ENCODE measurements around the gene FGF9. TPM values are rescaled to one million over a fixed set of nuclear protein-coding genes. Genes with fewer than 3 reads are reported as not detected.

FGF9 gene
- total RNA-seq, 1 donor from 2014 or later, result 0.40 TPM

DNA sequence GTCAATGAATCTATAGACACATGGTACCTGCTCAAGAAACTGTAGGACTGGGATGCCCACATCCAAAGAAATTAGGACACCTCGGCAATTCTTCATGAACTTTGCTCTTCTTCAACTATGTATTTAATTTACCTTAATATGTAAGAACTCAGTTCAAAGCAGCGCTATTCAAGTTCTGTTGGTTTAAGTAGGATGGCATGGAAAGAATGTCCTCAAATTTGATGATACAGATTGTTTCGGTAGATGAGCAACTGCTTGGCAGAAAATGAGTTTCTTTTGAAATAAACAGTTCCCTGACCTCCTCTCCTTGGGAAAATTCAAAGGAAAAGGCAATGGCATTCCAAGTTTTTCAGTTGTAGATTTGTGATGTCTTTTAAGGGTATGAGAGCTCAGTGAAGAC lies 36.7 kb downstream of the FGF9 start:
- Mint-ChIP-seq H3K36me3 (ENCODE audit: low read depth) (no peaks in the 10 kb centered on the region), H3K4me3 (no peak overlapping the region), H3K27me3 (no peaks in the 10 kb centered on the region), H3K27ac (no peak overlapping the region), H3K4me1 (no peaks in the 10 kb centered on the region), H3K9me3 (peaks cover 4% of the 10 kb centered on the region)
- no peak for DNase-seq
- intact Hi-C loops (cut with micrococcal nuclease), result no loop called here

DNA sequence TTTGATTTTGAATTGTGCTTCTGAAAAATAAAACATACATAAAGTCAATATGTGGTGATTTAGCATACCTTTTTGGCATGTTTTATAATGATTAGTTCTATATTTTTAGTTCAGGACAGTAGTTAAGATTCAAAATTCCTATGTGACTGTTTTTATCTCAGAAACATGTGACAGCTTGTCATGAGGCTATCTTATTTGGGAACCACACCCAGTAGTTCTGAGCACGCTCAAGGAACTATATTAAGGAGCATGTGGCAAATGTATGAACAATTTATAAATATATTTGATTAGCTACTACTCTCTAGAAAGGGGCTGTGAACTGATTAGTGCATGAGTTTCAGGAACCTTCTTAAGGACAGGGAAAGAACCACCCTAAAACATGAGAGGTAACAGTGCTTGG lies 38.8 kb downstream of the FGF9 start:
- Mint-ChIP-seq H3K4me1 (no peaks in the 10 kb centered on the region), H3K36me3 (ENCODE audit: low read depth) (no peaks in the 10 kb centered on the region), H3K27me3 (peaks cover 3% of the 10 kb centered on the region), H3K4me3 (no peak overlapping the region), H3K27ac (no peak overlapping the region), H3K9me3 (peaks cover 4% of the 10 kb centered on the region)
- intact Hi-C loops (cut with micrococcal nuclease), result no loop called here
- no peak for DNase-seq

DNA sequence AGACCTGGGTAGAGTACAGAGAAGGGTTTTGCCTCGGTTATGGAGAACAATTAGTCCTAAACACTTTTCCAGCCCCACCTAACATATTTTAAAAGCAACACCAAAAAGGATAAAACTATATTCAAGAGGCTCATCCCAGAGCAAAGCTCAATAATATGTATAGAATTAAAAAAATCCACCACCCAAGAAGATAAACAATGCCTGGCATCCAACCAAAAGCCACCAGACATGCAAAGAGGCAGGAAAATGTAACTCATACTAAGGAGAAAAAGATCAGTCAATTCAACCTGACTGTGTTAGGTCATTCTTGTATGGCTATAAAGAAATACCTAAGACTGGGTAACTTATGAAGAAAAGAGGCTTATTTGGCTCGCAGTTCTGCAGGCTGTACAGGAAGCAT lies 39.3 kb downstream of the FGF9 start:
- intact Hi-C loops (cut with micrococcal nuclease), result no loop called here
- peaks cover 4% of the 10 kb centered on the region for H3K9me3 Mint-ChIP-seq
- DNase-seq, result no peak

DNA sequence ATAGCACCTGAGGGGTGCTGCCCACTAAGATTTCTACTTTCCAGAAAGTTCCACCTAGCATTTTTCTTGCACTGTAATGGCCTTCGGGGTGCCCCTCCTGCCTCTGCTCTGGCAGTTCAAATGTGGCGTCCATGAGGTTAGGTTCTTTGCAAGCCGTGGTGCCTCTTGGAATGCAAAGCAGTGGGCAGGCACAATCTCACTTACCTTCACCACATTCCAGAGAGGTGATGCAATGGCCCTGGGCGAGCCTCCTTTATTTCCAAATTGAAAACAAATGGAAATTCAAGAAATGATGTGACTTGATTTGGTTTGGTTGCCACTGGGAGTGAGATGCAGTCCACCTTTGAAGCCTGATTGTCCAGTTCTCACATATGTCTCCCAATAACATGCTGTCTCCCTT lies 46.9 kb downstream of the FGF9 start:
- no peak for DNase-seq
- Mint-ChIP-seq H3K9me3 (no peaks in the 10 kb centered on the region), H3K4me1 (no peaks in the 10 kb centered on the region), H3K27me3 (peaks cover 9% of the 10 kb centered on the region), H3K4me3 (no peak overlapping the region), H3K36me3 (ENCODE audit: low read depth) (no peaks in the 10 kb centered on the region), H3K27ac (no peak overlapping the region)
- intact Hi-C loops (cut with micrococcal nuclease), result no loop called here

More for the DNA sequence above, 39.3 kb downstream of the FGF9 start:
- Mint-ChIP-seq H3K27ac (no peak overlapping the region), H3K4me3 (no peak overlapping the region), H3K36me3 (ENCODE audit: low read depth) (no peaks in the 10 kb centered on the region), H3K4me1 (no peaks in the 10 kb centered on the region), H3K27me3 (peaks cover 3% of the 10 kb centered on the region)

DNA sequence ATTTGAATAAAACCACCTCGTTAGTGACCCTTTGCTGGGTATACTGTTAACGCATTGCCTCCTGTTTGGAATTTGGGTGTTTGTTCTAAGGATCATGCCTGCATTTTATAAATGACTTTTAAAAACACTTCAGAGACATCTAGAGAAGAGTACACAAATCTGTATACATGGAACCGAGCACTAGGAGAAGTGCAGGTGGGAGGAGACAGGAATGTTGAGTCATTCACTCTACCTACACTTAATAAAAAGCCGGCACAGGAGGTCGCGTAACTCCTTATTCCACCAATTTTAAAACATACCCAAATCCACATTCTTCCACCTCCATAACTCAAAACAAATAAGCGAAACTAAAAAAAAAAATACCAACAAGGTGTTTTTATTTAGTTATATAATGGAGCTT lies 48.6 kb downstream of the FGF9 start:
- Mint-ChIP-seq H3K36me3 (ENCODE audit: low read depth) (no peaks in the 10 kb centered on the region), H3K9me3 (no peaks in the 10 kb centered on the region), H3K4me1 (no peaks in the 10 kb centered on the region), H3K4me3 (no peak overlapping the region), H3K27ac (no peak overlapping the region), H3K27me3 (peaks cover 6% of the 10 kb centered on the region)
- intact Hi-C loops (cut with micrococcal nuclease), result no loop called here
- DNase-seq, result no peak

GRCh38 chr13:21723807-21724505 lies 53.1 kb downstream of the FGF9 start:
- Mint-ChIP-seq H3K27ac (no peak overlapping the region), H3K4me1 (peaks cover 2% of the 10 kb centered on the region), H3K36me3 (ENCODE audit: low read depth) (peaks cover 3% of the 10 kb centered on the region), H3K27me3 (no peaks in the 10 kb centered on the region), H3K4me3 (no peak overlapping the region), H3K9me3 (peaks cover 8% of the 10 kb centered on the region)
- DNase-seq, result no peak
- intact Hi-C loops (cut with micrococcal nuclease), result no loop called here

- Mint-ChIP-seq H3K36me3 (ENCODE audit: low read depth) (peaks cover 3% of the 10 kb centered on the region), H3K4me3 (no peak overlapping the region), H3K4me1 (peaks cover 2% of the 10 kb centered on the region), H3K9me3 (peaks cover 8% of the 10 kb centered on the region), H3K27me3 (no peaks in the 10 kb centered on the region), H3K27ac (no peak overlapping the region)
- no peak for DNase-seq
- intact Hi-C loops (cut with micrococcal nuclease), result no loop called here
Measured at GRCh38 chr13:21730186-21730880, 59.5 kb downstream of the FGF9 start.

- no peaks in the 10 kb centered on the region for H3K9me3 Mint-ChIP-seq
- H3K27me3 Mint-ChIP-seq, result peaks cover 4% of the 10 kb centered on the region
- intact Hi-C loops (cut with micrococcal nuclease), result no loop called here
- no peak overlapping the region for H3K4me3 Mint-ChIP-seq
- no peaks in the 10 kb centered on the region for H3K36me3 Mint-ChIP-seq (ENCODE audit: low read depth)
- no peak for DNase-seq
- no peaks in the 10 kb centered on the region for H3K4me1 Mint-ChIP-seq
- H3K27ac Mint-ChIP-seq, result no peak overlapping the region
Measured at GRCh38 chr13:21733475-21734263, 62.8 kb downstream of the FGF9 start.

- DNase-seq, result no peak
- intact Hi-C loops (cut with micrococcal nuclease), result no loop called here
- Mint-ChIP-seq H3K36me3 (ENCODE audit: low read depth) (no peaks in the 10 kb centered on the region), H3K27me3 (peaks cover 4% of the 10 kb centered on the region), H3K4me3 (no peak overlapping the region), H3K9me3 (no peaks in the 10 kb centered on the region), H3K27ac (no peak overlapping the region), H3K4me1 (no peaks in the 10 kb centered on the region)
Measured at GRCh38 chr13:21734961-21735360, 64.1 kb downstream of the FGF9 start.

- peaks cover 4% of the 10 kb centered on the region for H3K27me3 Mint-ChIP-seq
- H3K27ac Mint-ChIP-seq, result no peak overlapping the region
- no peak overlapping the region for H3K4me3 Mint-ChIP-seq
- no peaks in the 10 kb centered on the region for H3K4me1 Mint-ChIP-seq
- H3K36me3 Mint-ChIP-seq (ENCODE audit: low read depth), result no peaks in the 10 kb centered on the region
- H3K9me3 Mint-ChIP-seq, result no peaks in the 10 kb centered on the region
- no peak for DNase-seq
- intact Hi-C loops (cut with micrococcal nuclease), result no loop called here
Measured at GRCh38 chr13:21735701-21736401, 65.0 kb downstream of the FGF9 start.

DNA sequence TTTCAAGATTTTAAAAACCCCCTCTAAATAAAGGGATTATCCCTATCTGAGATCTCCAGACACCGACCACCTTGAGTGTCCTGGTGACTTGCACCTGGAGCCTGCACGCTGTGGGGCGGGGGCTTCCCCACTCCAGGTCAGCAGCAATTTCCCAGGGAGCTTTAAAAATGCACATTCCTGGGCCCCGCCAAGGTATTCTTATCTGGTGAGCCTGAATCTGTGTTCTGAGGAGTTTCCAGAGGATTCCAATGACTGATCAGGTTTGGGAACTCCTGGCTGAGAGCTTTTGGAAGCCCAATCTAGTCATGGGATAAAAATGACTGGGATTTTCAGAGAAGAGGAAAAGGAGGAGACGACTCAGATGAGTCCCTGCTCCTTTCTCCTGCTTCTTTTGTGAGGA lies 66.1 kb downstream of the FGF9 start:
- intact Hi-C loops (cut with micrococcal nuclease), result no loop called here
- Mint-ChIP-seq H3K4me1 (no peaks in the 10 kb centered on the region), H3K27me3 (peaks cover 4% of the 10 kb centered on the region), H3K36me3 (ENCODE audit: low read depth) (no peaks in the 10 kb centered on the region), H3K27ac (no peak overlapping the region), H3K4me3 (no peak overlapping the region), H3K9me3 (no peaks in the 10 kb centered on the region)
- no peak for DNase-seq

- intact Hi-C loops (cut with micrococcal nuclease), result no loop called here
- Mint-ChIP-seq H3K27me3 (peaks cover 4% of the 10 kb centered on the region), H3K27ac (no peak overlapping the region), H3K9me3 (no peaks in the 10 kb centered on the region), H3K4me1 (no peaks in the 10 kb centered on the region), H3K4me3 (no peak overlapping the region), H3K36me3 (ENCODE audit: low read depth) (no peaks in the 10 kb centered on the region)
- DNase-seq, result no peak
Measured at GRCh38 chr13:21738630-21739029, 67.8 kb downstream of the FGF9 start.

GRCh38 chr13:21739771-21740170 lies 68.9 kb downstream of the FGF9 start:
- H3K36me3 Mint-ChIP-seq (ENCODE audit: low read depth), result no peaks in the 10 kb centered on the region
- peaks cover 4% of the 10 kb centered on the region for H3K27me3 Mint-ChIP-seq
- H3K9me3 Mint-ChIP-seq, result no peaks in the 10 kb centered on the region
- no peak for DNase-seq
- no peak overlapping the region for H3K4me3 Mint-ChIP-seq
- no peaks in the 10 kb centered on the region for H3K4me1 Mint-ChIP-seq
- no peak overlapping the region for H3K27ac Mint-ChIP-seq
- intact Hi-C loops (cut with micrococcal nuclease), result no loop called here

Data from activated CD4-positive, alpha-beta T cell treated with anti-CD3 and anti-CD28 coated beads, Interleukin-2, amount 10 ng/mL, durations not matched to agents 24 days and 14 days (primary cell).